GM12878 (cell line): ENCODE data around the gene MLLT3. TPM values are rescaled to one million over a fixed set of nuclear protein-coding genes. Genes with fewer than 3 reads are reported as not detected.

ENCODE experiments used
- BCL11A ChIP-seq: IDR thresholded peaks from 2 replicates; pipeline ENCODE4 v1.6.1; 2011; ENCODE audit warnings: low read depth, low read length
- BHLHE40 ChIP-seq, 2 experiments: fragments of 450-650 bp in 1 of 2; IDR thresholded peaks; 2 replicates each; pipeline ENCODE4 v1.6.1; 2011 to 2017; ENCODE audit warnings: low read depth in 2 of 2, borderline replicate concordance in 1 of 2, improper control_type of control experiment in 1 of 2, low read length in 1 of 2, mild to moderate bottlenecking in 1 of 2
- EZH2 ChIP-seq: IDR thresholded peaks from 2 replicates; pipeline ENCODE4 v1.6.1; 2012; ENCODE audit warnings: low read depth, mild to moderate bottlenecking, control low read depth, inconsistent platforms, low read length, borderline replicate concordance; ENCODE audit not compliant: control insufficient read depth
- FOXM1 ChIP-seq: IDR thresholded peaks from 2 replicates; pipeline ENCODE4 v1.6.1; 2012; ENCODE audit warnings: low read depth, mild to moderate bottlenecking, inconsistent platforms, low read length, moderate library complexity
- GATAD2B ChIP-seq: fragments of 450-650 bp; conservative IDR thresholded peaks from 2 replicates; pipeline ENCODE4 v1.6.1; 2017; ENCODE audit warnings: low read depth, mild to moderate bottlenecking, moderate library complexity
- IRF4 ChIP-seq: IDR thresholded peaks from 2 replicates; pipeline ENCODE4 v1.6.1; 2011; ENCODE audit warnings: low read depth, low read length
- KLF5 ChIP-seq: fragments of 450-650 bp; IDR thresholded peaks from 2 replicates; pipeline ENCODE4 v1.6.1; 2014; ENCODE audit warnings: mild to moderate bottlenecking; ENCODE audit not compliant: partially characterized antibody
- NFXL1 ChIP-seq: fragments of 450-650 bp; IDR thresholded peaks from 2 replicates; pipeline ENCODE4 v1.6.1; 2017; ENCODE audit warnings: antibody characterized with exemption, mild to moderate bottlenecking, borderline replicate concordance
- NR2C1 ChIP-seq: fragments of 450-650 bp; IDR thresholded peaks from 2 replicates; pipeline ENCODE4 v1.6.1; 2017; ENCODE audit warnings: antibody characterized with exemption, mild to moderate bottlenecking, moderate library complexity
- PAX5 ChIP-seq: IDR thresholded peaks from 2 replicates; pipeline ENCODE4 v1.6.1; 2011; ENCODE audit warnings: low read depth, low read length, borderline replicate concordance
- PRDM15 ChIP-seq: fragments of 450-650 bp; formaldehyde crosslinking; IDR thresholded peaks from 2 replicates; pipeline ENCODE4 v1.4.0; 2020; ENCODE audit warnings: mild to moderate bottlenecking, moderate library complexity
- RAD21 ChIP-seq: IDR thresholded peaks from 2 replicates; pipeline ENCODE4 v1.6.1; 2011; ENCODE audit warnings: mild to moderate bottlenecking, low read depth, low read length, moderate library complexity; ENCODE audit not compliant: insufficient read depth
- SKIL ChIP-seq: fragments of 450-650 bp; IDR thresholded peaks from 2 replicates; pipeline ENCODE4 v1.6.1; 2017; ENCODE audit warnings: mild to moderate bottlenecking, low read depth, inconsistent platforms; ENCODE audit not compliant: poor library complexity, severe bottlenecking
- SMAD5 ChIP-seq: IDR thresholded peaks from 2 replicates; pipeline ENCODE4 v1.6.1; 2016; ENCODE audit warnings: antibody characterized with exemption, low read depth
- SUPT20H ChIP-seq: IDR thresholded peaks from 2 replicates; pipeline ENCODE4 v1.6.1; 2011; ENCODE audit warnings: low read depth, mild to moderate bottlenecking, low read length, moderate library complexity, borderline replicate concordance; ENCODE audit not compliant: control insufficient read depth
- TBL1XR1 ChIP-seq: IDR thresholded peaks from 2 replicates; pipeline ENCODE4 v1.6.1; 2012; ENCODE audit warnings: low read depth, low read length, improper control_type of control experiment
- WRNIP1 ChIP-seq: IDR thresholded peaks from 2 replicates; pipeline ENCODE4 v1.6.1; 2011; ENCODE audit warnings: low read depth, low read length, improper control_type of control experiment, borderline replicate concordance
- ZNF274 ChIP-seq: IDR thresholded peaks from one replicate; pipeline ENCODE4 v1.8.0; 2011; ENCODE audit not compliant: insufficient read length, insufficient read depth
- ZNF384 ChIP-seq: IDR thresholded peaks from 2 replicates; pipeline ENCODE4 v1.6.1; 2012; ENCODE audit warnings: low read depth, mild to moderate bottlenecking, low read length, improper control_type of control experiment, borderline replicate concordance
- ZSCAN29 ChIP-seq: fragments of 450-650 bp; IDR thresholded peaks from 2 replicates; pipeline ENCODE4 v1.6.1; 2017; ENCODE audit warnings: mild to moderate bottlenecking, moderate library complexity
- ZZZ3 ChIP-seq: IDR thresholded peaks from 2 replicates; pipeline ENCODE4 v1.6.1; 2011; ENCODE audit warnings: low read depth; ENCODE audit not compliant: control insufficient read depth, insufficient read length
- polyA plus RNA-seq, 11 experiments: library from polyadenylated mRNA; depleted of rRNA in 4 of 11; unstranded in 6 of 11; stranded (reverse) in 5 of 11; fragments of >200 nt; fragmentation: Nextera tagmentation in 4 of 11; fragmentation: Illumina TruSeq in 1 of 11; extraction: Ambion mirVana in 4 of 11; extraction: Trizol in 1 of 11; gene quantifications; 1 replicate in 1 of 11; 2 replicates in 10 of 11; pipeline versions ENCODE4 v1.2.1 to v1.2.3, GENCODE V29; 2011 to 2016; ENCODE audit warnings: inconsistent platforms in 2 of 11, missing spikeins in 2 of 11, low read depth in 1 of 11
- total RNA-seq, 4 experiments: library from RNA; depleted of rRNA in 3 of 4; stranded (reverse); fragments of >200 nt in 3 of 4; fragmentation: Illumina TruSeq in 1 of 4; extraction: Trizol in 1 of 4; gene quantifications; 2 replicates each; pipeline versions ENCODE4 v1.2.1 to v1.2.3, GENCODE V29; 2013 to 2021

Gene MLLT3
- total and polyA plus RNA-seq, 10 of the 15 experiments (the other 5 are each of a cell fraction or from before 2014, with no cell fraction given): 17.7 to 72.3 (median 35.6) TPM

GRCh38 chr9:20582150-20582549 lies 40.1 kb downstream of the MLLT3 start (continued):
- TF ChIP-seq PRDM15 (CRISPR knock-in tag) (no peak), WRNIP1 (no peak), IRF4 (peak; percentile 79; the same call in 1 of the 2 replicates), SUPT20H (no peak), ZNF384 (no peak), BHLHE40 (IDR thresholded peaks at IDR 0.05; ENCODE audit: borderline replicate concordance in 1 of 2, low read depth in 2 of 2, low read length in 1 of 2) (no peak), NFXL1 (no peak), NR2C1 (no peak), GATAD2B (no peak), TBL1XR1 (no peak), SMAD5 (no peak), SKIL (peak; percentile 13), ZSCAN29 (no peak), FOXM1 (peak; percentile 81; the same call in 1 of the 2 replicates), KLF5 (no peak), ZZZ3 (no peak), ZNF274 (no peak), EZH2 (no peak), RAD21 (no peak), PAX5 (no peak), BCL11A (peak; percentile 58; the same call in 1 of the 2 replicates)
